ENCODE measurements around the gene ALK.

The ALK gene

GRCh38 chr2:29531626-29532025 is 389.8 kb downstream of the ALK start:
- DNase-seq (ENCODE audit: extremely low spot score) = no peak
- ChIA-PET CTCF (interaction anchor here (0.8 to 1.3 kb wide), 2 partner anchors 8 to 11 kb away, joined by 4 read pairs; no protein-coding TSS in a partner anchor), POLR2A (no interaction called here)
- TF ChIP-seq CTCF (IDR thresholded peaks at IDR 0.05; ENCODE audit: control extremely low read depth, extremely low read depth, low read depth, missing control alignments) = no peak

- POLR2A ChIA-PET = no interaction called here
- TF ChIP-seq CTCF (IDR thresholded peaks at IDR 0.05; ENCODE audit: control extremely low read depth, extremely low read depth, low read depth, missing control alignments) = no peak
- DNase-seq (ENCODE audit: extremely low spot score) = no peak
- CTCF ChIA-PET = no interaction called here
Observed at GRCh38 chr2:29530281-29530680, 391.1 kb downstream of the ALK start.

- ChIA-PET CTCF (no interaction called here), POLR2A (no interaction called here)
Observed at GRCh38 chr2:29528891-29529520, 392.4 kb downstream of the ALK start.

GRCh38 chr2:29528371-29528770 is 393.0 kb downstream of the ALK start:
- DNase-seq (ENCODE audit: extremely low spot score) = no peak
- TF ChIP-seq CTCF (IDR thresholded peaks at IDR 0.05; ENCODE audit: control extremely low read depth, extremely low read depth, low read depth, missing control alignments) = no peak
- ChIA-PET CTCF (no interaction called here), POLR2A (no interaction called here)

More at GRCh38 chr2:29528891-29529520, 392.4 kb downstream of the ALK start:
- DNase-seq (ENCODE audit: extremely low spot score) = no peak
- no peak for TF ChIP-seq CTCF (IDR thresholded peaks at IDR 0.05; ENCODE audit: control extremely low read depth, extremely low read depth, low read depth, missing control alignments)

GRCh38 chr2:29527947-29528346 is 393.4 kb downstream of the ALK start:
- POLR2A ChIA-PET = no interaction called here
- TF ChIP-seq CTCF (IDR thresholded peaks at IDR 0.05; ENCODE audit: control extremely low read depth, extremely low read depth, low read depth, missing control alignments) = no peak
- CTCF ChIA-PET = no interaction called here
- no peak for DNase-seq (ENCODE audit: extremely low spot score)

- CTCF ChIA-PET = interaction anchor here (0.9 kb wide), 1 partner anchor 31 kb away, joined by 3 read pairs; no protein-coding TSS in a partner anchor
- POLR2A ChIA-PET = no interaction called here
- no peak for TF ChIP-seq CTCF (IDR thresholded peaks at IDR 0.05; ENCODE audit: control extremely low read depth, extremely low read depth, low read depth, missing control alignments)
- DNase-seq (ENCODE audit: extremely low spot score) = no peak
Observed at GRCh38 chr2:29526587-29527586, 394.5 kb downstream of the ALK start.

Measured in GM10248 (cell line).